ENCODE measurements around the gene AFAP1. TPM values are rescaled to one million over a fixed set of nuclear protein-coding genes. Genes with fewer than 3 reads are reported as not detected.
A peak's percentile ranks its signal among the peaks of the same experiment; 100 is the strongest.

The AFAP1 gene
- total and polyA plus RNA-seq, 2 of the 4 experiments (the other 2 are of a cell fraction), result 48.2 to 80.9 TPM

DNA sequence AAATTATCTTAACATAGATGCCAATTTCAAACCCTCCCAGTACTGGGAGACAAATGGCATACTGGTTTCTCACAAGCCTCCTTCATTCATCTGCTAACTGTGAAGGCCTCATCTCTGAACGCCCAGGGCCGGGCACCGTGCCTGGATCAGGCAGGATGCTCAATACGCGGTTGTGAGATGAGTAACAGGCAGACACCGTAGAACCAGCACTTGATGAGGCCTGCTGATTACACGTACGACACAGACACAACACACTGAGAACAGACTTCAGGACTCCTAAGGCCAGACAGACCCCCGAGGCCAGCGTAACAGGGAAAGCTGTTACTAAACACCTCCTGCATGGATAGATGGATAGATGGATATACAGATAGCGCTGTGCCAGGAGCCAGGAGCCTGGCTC lies 154.6 kb downstream of the AFAP1 start:
- no peak overlapping the region for H3K56ac ChIP-seq (ENCODE audit: extremely low read depth, insufficient read depth, low read length)
- BruUV-seq (replicated peaks), result no TSS peak
- H3K27ac ChIP-seq (ENCODE audit: insufficient read depth, low read length), result no peak overlapping the region
- no peak overlapping the region for H4K91ac ChIP-seq (ENCODE audit: insufficient read depth, low read depth, low read length)
- peaks cover 12% of the 10 kb centered on the region for H3K4me1 ChIP-seq (ENCODE audit: control insufficient read depth, insufficient read depth, low read length)
- no peak overlapping the region for H3K9ac ChIP-seq (ENCODE audit: low read depth, low read length)
- dilution Hi-C loops (cut with HindIII; ENCODE audit: low sequenced_read_pairs, unreplicated experiment) (no loop called here), intact Hi-C loops (cut with micrococcal nuclease) (no loop called here), in situ Hi-C loops (cut with MboI; ENCODE audit: low sequenced_read_pairs) (no loop called here)
- no peak overlapping the region for H2AK9ac ChIP-seq (replicated peaks; ENCODE audit: low read depth, low read length, poor library complexity)
- POLR2A ChIA-PET (ENCODE audit: unreplicated experiment), result no interaction called here
- H3K14ac ChIP-seq (replicated peaks; ENCODE audit: low read depth, low read length), result no peak overlapping the region
- H3K36me3 ChIP-seq (ENCODE audit: control insufficient read depth, insufficient read depth, low read length), result peaks cover 63% of the 10 kb centered on the region
- no CpG with 5 or more reads among the region's 11 CpGs for WGBS, 2 experiments (ENCODE audit: extremely low coverage in 2 of 2, insufficient read length in 1 of 2)
- no peak for TF ChIP-seq NFE2L2 (IDR thresholded peaks at IDR 0.05; ENCODE audit: low read depth, low read length)
- TF ChIP-seq CHD1 (IDR thresholded peaks at IDR 0.05; ENCODE audit: low read depth, low read length), result no peak
- TF ChIP-seq RCOR1 (IDR thresholded peaks at IDR 0.05; ENCODE audit: insufficient replicate concordance, low read length), result no peak
- H2BK20ac ChIP-seq (ENCODE audit: low read depth, low read length), result no peak overlapping the region
- no peak overlapping the region for H2BK120ac ChIP-seq (ENCODE audit: low read depth, low read length)
- no peak overlapping the region for H3K4ac ChIP-seq (ENCODE audit: low read depth, low read length)
- H4K8ac ChIP-seq (ENCODE audit: low read depth in 2 of 2, low read length in 2 of 2), result no peak overlapping the region
- H3K4me3 ChIP-seq (ENCODE audit: insufficient read depth, low read depth, low read length), result no peak overlapping the region
- no peak overlapping the region for H2AK5ac ChIP-seq (ENCODE audit: low read depth, low read length)
- H3K9me1 ChIP-seq (ENCODE audit: insufficient read depth, low read length), result peaks cover 11% of the 10 kb centered on the region
- H3K4me2 ChIP-seq (ENCODE audit: low read depth, low read length), result no peak overlapping the region
- CTCF ChIA-PET, result no interaction called here
- H4K20me1 ChIP-seq (ENCODE audit: insufficient read depth, low read length), result peaks cover 30% of the 10 kb centered on the region
- H2BK15ac ChIP-seq (ENCODE audit: low read depth, low read length), result no peak overlapping the region
- no peak overlapping the region for H3K18ac ChIP-seq (ENCODE audit: low read depth, low read length)
- H2BK5ac ChIP-seq (ENCODE audit: low read depth, low read length, poor library complexity, severe bottlenecking), result no peak overlapping the region
- no peak overlapping the region for H4K5ac ChIP-seq (ENCODE audit: low read depth, low read length)
- H3K27me3 ChIP-seq (ENCODE audit: control insufficient read depth, insufficient read depth, low read length), result no peaks in the 10 kb centered on the region
- DNase-seq (peak; percentile 51), ATAC-seq (ENCODE audit: low read depth) (no peak)
- no peak overlapping the region for H3K23ac ChIP-seq (ENCODE audit: low read depth, low read length)
- H3K9me3 ChIP-seq (ENCODE audit: control insufficient read depth, insufficient read depth, low read length), result no peaks in the 10 kb centered on the region
- peaks cover 28 to 76% of the 10 kb centered on the region in 2 experiments for H3K79me1 ChIP-seq (ENCODE audit: low read depth in 1 of 2, low read length in 2 of 2)
- H2AFZ ChIP-seq (replicated peaks; ENCODE audit: low read length, poor library complexity), result no peak overlapping the region

All from IMR-90 (cell line).